Liver (tissue), 3 donors: ENCODE results near the gene PMM1.

Source experiments
- EGR1 ChIP-seq, 2 donors: IDR thresholded peaks; 2 replicates each; pipeline ENCODE4 v1.6.1; 2016 to 2018; ENCODE audit warnings: antibody characterized with exemption in 2 of 2, low read depth in 2 of 2
- SP1 ChIP-seq: IDR thresholded peaks from 2 replicates; pipeline ENCODE4 v1.6.1; 2018; ENCODE audit warnings: antibody characterized with exemption, mild to moderate bottlenecking
- TAF1 ChIP-seq: conservative IDR thresholded peaks from 2 replicates; pipeline ENCODE4 v1.6.1; 2016; ENCODE audit warnings: antibody characterized with exemption, mild to moderate bottlenecking
- YY1 ChIP-seq: IDR thresholded peaks from 2 replicates; pipeline ENCODE4 v1.6.1; 2016; ENCODE audit warnings: antibody characterized with exemption, mild to moderate bottlenecking
- TF ChIP-seq, protein P1 (sequence below): IDR thresholded peaks from 2 replicates; pipeline ENCODE4 v1.6.1; 2016; ENCODE audit warnings: antibody characterized with exemption
- TF ChIP-seq, protein P2 (sequence below): fragments of 150-350 bp; IDR thresholded peaks from 2 replicates; pipeline ENCODE4 v1.5.1; 2017; ENCODE audit warnings: improper control_type of control experiment, low read depth, low read length; ENCODE audit not compliant: missing input control
- TF ChIP-seq, protein P3 (sequence below): IDR thresholded peaks from 2 replicates; pipeline ENCODE4 v1.6.1; 2016; ENCODE audit warnings: antibody characterized with exemption, mild to moderate bottlenecking
- donor health status: healthy.
- donor health status: healthy.

DNA sequence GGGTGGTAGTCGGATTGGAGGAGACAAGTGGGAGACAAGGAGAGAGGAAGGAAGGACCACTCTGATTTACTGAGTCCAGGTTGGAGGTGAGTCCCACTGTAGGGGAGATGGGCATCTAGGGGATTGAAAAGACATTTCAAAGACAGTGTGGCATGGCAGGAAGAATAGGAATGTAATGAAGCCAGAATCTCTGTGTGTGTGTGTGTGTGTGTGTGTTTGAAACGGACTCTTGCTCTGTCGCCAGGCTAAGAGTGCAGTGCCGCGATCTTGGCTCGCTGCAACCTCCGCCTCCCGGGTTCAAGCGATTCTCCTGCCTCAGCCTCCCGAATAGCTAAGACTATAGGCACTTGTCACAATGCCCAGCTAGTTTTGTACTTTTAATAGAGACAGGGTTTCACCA, 33.1 kb downstream of the PMM1 start:
- TF ChIP-seq, protein P1, sequence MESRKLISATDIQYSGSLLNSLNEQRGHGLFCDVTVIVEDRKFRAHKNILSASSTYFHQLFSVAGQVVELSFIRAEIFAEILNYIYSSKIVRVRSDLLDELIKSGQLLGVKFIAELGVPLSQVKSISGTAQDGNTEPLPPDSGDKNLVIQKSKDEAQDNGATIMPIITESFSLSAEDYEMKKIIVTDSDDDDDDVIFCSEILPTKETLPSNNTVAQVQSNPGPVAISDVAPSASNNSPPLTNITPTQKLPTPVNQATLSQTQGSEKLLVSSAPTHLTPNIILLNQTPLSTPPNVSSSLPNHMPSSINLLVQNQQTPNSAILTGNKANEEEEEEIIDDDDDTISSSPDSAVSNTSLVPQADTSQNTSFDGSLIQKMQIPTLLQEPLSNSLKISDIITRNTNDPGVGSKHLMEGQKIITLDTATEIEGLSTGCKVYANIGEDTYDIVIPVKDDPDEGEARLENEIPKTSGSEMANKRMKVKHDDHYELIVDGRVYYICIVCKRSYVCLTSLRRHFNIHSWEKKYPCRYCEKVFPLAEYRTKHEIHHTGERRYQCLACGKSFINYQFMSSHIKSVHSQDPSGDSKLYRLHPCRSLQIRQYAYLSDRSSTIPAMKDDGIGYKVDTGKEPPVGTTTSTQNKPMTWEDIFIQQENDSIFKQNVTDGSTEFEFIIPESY, result no peak
- TF ChIP-seq, protein P2, sequence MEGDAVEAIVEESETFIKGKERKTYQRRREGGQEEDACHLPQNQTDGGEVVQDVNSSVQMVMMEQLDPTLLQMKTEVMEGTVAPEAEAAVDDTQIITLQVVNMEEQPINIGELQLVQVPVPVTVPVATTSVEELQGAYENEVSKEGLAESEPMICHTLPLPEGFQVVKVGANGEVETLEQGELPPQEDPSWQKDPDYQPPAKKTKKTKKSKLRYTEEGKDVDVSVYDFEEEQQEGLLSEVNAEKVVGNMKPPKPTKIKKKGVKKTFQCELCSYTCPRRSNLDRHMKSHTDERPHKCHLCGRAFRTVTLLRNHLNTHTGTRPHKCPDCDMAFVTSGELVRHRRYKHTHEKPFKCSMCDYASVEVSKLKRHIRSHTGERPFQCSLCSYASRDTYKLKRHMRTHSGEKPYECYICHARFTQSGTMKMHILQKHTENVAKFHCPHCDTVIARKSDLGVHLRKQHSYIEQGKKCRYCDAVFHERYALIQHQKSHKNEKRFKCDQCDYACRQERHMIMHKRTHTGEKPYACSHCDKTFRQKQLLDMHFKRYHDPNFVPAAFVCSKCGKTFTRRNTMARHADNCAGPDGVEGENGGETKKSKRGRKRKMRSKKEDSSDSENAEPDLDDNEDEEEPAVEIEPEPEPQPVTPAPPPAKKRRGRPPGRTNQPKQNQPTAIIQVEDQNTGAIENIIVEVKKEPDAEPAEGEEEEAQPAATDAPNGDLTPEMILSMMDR, result no peak
- TF ChIP-seq, protein P3, sequence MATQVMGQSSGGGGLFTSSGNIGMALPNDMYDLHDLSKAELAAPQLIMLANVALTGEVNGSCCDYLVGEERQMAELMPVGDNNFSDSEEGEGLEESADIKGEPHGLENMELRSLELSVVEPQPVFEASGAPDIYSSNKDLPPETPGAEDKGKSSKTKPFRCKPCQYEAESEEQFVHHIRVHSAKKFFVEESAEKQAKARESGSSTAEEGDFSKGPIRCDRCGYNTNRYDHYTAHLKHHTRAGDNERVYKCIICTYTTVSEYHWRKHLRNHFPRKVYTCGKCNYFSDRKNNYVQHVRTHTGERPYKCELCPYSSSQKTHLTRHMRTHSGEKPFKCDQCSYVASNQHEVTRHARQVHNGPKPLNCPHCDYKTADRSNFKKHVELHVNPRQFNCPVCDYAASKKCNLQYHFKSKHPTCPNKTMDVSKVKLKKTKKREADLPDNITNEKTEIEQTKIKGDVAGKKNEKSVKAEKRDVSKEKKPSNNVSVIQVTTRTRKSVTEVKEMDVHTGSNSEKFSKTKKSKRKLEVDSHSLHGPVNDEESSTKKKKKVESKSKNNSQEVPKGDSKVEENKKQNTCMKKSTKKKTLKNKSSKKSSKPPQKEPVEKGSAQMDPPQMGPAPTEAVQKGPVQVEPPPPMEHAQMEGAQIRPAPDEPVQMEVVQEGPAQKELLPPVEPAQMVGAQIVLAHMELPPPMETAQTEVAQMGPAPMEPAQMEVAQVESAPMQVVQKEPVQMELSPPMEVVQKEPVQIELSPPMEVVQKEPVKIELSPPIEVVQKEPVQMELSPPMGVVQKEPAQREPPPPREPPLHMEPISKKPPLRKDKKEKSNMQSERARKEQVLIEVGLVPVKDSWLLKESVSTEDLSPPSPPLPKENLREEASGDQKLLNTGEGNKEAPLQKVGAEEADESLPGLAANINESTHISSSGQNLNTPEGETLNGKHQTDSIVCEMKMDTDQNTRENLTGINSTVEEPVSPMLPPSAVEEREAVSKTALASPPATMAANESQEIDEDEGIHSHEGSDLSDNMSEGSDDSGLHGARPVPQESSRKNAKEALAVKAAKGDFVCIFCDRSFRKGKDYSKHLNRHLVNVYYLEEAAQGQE, result no peak
- no peak for TF ChIP-seq YY1
- no peak for TF ChIP-seq EGR1 (IDR thresholded peaks at IDR 0.05; ENCODE audit: low read depth in 2 of 2)
- no peak for TF ChIP-seq TAF1
- no peak for TF ChIP-seq SP1
